Measurements from ENCODE around the gene PPID.

DNA sequence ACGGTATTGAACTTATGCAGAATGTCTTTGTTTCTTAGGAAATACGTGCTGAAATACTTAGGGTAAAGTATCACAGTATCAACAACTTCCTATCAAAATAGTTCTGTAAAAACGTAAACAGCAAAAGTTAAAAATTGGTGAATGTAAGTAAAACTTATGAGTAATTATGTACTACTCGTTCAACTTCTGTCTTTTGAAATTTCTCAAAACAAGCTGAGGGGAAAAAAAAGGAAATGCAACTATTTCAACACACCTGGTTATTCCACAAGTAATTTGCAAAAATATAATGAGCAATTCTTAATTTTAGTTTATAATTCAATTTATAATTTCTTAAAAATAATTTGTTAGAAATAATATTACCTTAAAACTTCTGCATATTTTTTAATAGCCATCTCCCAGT lies 8.3 kb downstream of the PPID start:
- TF ChIP-seq CTCF (IDR thresholded peaks at IDR 0.05): no peak
- TF ChIP-seq POLR2AphosphoS5 (IDR thresholded peaks at IDR 0.05): no peak
- TF ChIP-seq EP300 (IDR thresholded peaks at IDR 0.05): no peak
- TF ChIP-seq POLR2A (IDR thresholded peaks at IDR 0.05): no peak
